Measurements from ENCODE around the gene FGF18. TPM values are rescaled to one million over a fixed set of nuclear protein-coding genes. Genes with fewer than 3 reads are reported as not detected.

FGF18 gene
- total RNA-seq, 3 donors from 2014 or later (not counting 1 experiment from before 2014, with no cell fraction given), result 0.16 to 0.25 (median 0.23) TPM

DNA sequence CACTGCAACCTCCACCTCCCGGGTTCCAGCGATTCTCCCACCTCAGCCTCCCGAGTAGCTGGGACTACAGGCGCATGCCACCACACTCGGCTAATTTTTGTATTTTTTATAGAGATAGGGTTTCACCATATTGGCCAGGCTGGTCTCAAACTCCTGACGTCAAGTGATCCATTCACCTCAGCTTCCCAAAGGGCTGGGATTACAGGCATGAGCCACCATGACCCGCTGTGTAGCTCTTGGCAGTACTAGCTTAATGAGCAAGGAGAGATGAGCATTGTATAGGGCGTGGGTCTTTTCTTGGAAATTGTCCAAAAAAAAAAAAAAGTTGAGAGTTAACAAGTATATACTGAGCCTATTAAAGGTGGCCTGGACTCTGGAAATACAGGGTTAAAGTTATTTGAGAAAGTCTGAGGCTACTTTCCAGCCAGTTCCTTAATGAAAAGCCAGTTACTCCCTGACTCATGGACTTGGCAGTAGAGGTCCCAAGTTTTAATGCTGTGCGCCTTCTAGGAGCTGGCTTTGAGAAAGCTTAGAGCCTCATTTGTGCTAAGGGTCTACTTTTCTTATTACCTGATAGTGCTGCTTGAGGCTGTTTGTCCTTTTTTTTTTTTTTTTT is 4.2 kb upstream of the FGF18 start:
- H3K27me3 ChIP-seq (ENCODE audit: control insufficient read depth, insufficient read depth, low read length), result peaks cover 5% of the 10 kb centered on the region
- H3K4me3 Mint-ChIP-seq, result no peak overlapping the region
- TF ChIP-seq, protein P1, sequence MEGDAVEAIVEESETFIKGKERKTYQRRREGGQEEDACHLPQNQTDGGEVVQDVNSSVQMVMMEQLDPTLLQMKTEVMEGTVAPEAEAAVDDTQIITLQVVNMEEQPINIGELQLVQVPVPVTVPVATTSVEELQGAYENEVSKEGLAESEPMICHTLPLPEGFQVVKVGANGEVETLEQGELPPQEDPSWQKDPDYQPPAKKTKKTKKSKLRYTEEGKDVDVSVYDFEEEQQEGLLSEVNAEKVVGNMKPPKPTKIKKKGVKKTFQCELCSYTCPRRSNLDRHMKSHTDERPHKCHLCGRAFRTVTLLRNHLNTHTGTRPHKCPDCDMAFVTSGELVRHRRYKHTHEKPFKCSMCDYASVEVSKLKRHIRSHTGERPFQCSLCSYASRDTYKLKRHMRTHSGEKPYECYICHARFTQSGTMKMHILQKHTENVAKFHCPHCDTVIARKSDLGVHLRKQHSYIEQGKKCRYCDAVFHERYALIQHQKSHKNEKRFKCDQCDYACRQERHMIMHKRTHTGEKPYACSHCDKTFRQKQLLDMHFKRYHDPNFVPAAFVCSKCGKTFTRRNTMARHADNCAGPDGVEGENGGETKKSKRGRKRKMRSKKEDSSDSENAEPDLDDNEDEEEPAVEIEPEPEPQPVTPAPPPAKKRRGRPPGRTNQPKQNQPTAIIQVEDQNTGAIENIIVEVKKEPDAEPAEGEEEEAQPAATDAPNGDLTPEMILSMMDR (IDR thresholded peaks at IDR 0.05), result no peak
- no peak for DNase-seq
- intact Hi-C loops (cut with micrococcal nuclease), result no loop called here
- 90% methylated on average over 9 of the region's 9 CpGs for WGBS (ENCODE audit: insufficient coverage)
- no peak overlapping the region for H3K27ac Mint-ChIP-seq
- H3K27ac ChIP-seq (ENCODE audit: low read length), result no peak overlapping the region
- peaks cover 12% of the 10 kb centered on the region for H3K4me1 ChIP-seq (ENCODE audit: control insufficient read depth, insufficient read depth, low read length)
- H3K36me3 Mint-ChIP-seq, result peaks cover 18% of the 10 kb centered on the region
- H3K27me3 Mint-ChIP-seq (ENCODE audit: low read depth in 2 of 2), result peaks cover 0 to 9% of the 10 kb centered on the region in 2 donors
- H3K36me3 ChIP-seq (ENCODE audit: control insufficient read depth, insufficient read depth, low read length), result peaks cover 28% of the 10 kb centered on the region
- peaks cover 6 to 11% of the 10 kb centered on the region in 2 donors for H3K4me1 Mint-ChIP-seq
- H3K4me3 ChIP-seq (ENCODE audit: low read length), result no peak overlapping the region
- ATAC-seq, result no peak
- H3K9me3 ChIP-seq (ENCODE audit: control insufficient read depth, insufficient read depth, low read length), result no peaks in the 10 kb centered on the region
- no peaks in the 10 kb centered on the region for H3K9me3 Mint-ChIP-seq

DNA sequence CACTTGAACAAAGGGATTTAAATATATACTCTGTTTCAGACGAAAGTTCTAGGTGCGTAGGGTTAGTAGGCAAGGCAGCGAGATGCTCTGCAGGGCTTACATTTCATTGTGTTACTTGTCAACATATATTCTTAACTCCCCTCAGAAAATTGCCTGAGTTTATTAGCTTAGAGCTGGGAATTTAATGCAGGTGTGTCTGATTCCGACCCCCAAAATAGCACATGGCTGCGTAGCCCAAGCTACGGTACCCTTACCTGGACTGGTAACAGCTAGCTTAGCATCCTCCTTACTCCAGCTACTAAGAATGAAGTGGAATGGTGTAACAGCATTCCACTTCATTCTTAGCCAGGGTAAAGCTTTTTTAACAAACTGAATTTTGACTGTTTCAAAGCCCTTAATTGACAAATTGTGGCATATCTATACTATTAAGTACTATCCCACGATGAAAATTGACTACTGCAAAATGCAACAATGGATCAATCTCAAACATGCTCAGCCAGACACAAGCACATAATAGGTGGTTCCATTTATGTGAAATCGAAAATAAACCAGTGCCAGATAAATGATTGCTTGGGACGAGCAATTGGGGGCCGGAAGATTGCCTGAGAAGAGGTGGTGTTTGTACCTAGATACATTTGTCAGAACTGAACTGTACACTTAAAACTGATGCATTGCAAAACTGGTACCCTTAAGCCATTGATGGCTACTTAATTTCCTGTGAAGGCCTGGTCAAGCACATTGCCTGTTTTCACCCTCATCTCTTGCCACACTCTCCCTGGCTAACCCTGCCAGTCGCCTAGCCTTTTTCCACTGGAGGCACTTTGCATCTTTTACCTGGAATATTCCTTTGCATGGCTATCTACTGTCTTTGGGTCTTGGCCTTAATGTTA is 3.0 kb upstream of the FGF18 start:
- Mint-ChIP-seq H3K27ac (no peak overlapping the region), H3K9me3 (no peaks in the 10 kb centered on the region), H3K4me3 (no peak overlapping the region), H3K4me1 (peaks cover 6 to 20% of the 10 kb centered on the region in 2 donors), H3K27me3 (ENCODE audit: low read depth in 2 of 2) (peaks cover 0 to 15% of the 10 kb centered on the region in 2 donors), H3K36me3 (peaks cover 18% of the 10 kb centered on the region)
- peaks cover 15% of the 10 kb centered on the region for H3K27me3 ChIP-seq (ENCODE audit: control insufficient read depth, insufficient read depth, low read length)
- H3K4me1 ChIP-seq (ENCODE audit: control insufficient read depth, insufficient read depth, low read length), result peaks cover 22% of the 10 kb centered on the region
- no peak for DNase-seq
- 96% methylated on average over 10 of the region's 11 CpGs for WGBS (ENCODE audit: insufficient coverage)
- ATAC-seq, result no peak
- intact Hi-C loops (cut with micrococcal nuclease), result no loop called here
- no peaks in the 10 kb centered on the region for H3K9me3 ChIP-seq (ENCODE audit: control insufficient read depth, insufficient read depth, low read length)
- peaks cover 20% of the 10 kb centered on the region for H3K36me3 ChIP-seq (ENCODE audit: control insufficient read depth, insufficient read depth, low read length)
- no peak overlapping the region for H3K27ac ChIP-seq (ENCODE audit: low read length)
- H3K4me3 ChIP-seq (ENCODE audit: low read length), result no peak overlapping the region
- TF ChIP-seq, protein P1 (IDR thresholded peaks at IDR 0.05), result no peak

DNA sequence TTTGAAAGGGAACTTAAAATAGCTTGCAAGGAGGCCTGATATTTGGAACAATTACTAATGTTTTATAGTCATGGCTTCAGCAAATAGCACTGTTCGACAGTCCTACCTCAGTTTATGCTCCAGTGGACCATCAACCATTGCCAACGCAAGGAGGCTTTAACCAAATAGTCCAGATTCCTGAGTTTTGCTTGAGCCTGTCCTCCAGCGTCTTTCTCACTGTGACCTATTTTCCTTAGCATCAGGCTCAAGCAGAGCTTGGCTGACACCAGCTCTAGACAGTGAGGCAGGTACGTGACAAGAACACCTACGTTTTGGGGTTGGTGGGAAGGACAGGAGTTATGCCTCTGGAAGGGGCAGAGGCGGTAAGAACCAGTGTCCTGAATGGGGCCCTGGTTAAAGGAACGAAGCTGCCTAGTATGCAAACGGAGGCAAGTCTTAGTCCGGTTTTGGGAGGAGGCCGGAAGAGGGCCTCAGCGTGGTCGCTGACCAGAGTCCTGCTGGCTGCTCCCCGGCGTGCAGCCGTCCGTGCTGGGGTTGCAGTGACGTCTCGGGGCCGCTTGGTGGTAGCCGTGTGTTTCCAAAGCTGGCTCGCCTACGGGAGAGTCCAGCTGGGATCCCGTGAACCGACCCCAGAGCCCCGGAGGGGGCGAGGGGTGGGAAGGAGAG is 998 bp upstream of the FGF18 start:
- peak; percentile 67 to 72 (median 71) for ATAC-seq
- DNase-seq, result peak; percentile 26 to 64
- H3K9me3 ChIP-seq (ENCODE audit: control insufficient read depth, insufficient read depth, low read length), result no peaks in the 10 kb centered on the region
- peaks cover 0 to 15% of the 10 kb centered on the region in 2 donors for H3K27me3 Mint-ChIP-seq (ENCODE audit: low read depth in 2 of 2)
- no peaks in the 10 kb centered on the region for H3K9me3 Mint-ChIP-seq
- peak overlapping the region; percentile 32 for H3K4me3 ChIP-seq (ENCODE audit: low read length)
- peak overlapping the region in 1 of 2 donors; percentile 20 for H3K27ac Mint-ChIP-seq
- no peaks in the 10 kb centered on the region for H3K36me3 Mint-ChIP-seq
- H3K27ac ChIP-seq (ENCODE audit: low read length), result no peak overlapping the region
- peaks cover 22% of the 10 kb centered on the region for H3K4me1 ChIP-seq (ENCODE audit: control insufficient read depth, insufficient read depth, low read length)
- peaks cover 6 to 20% of the 10 kb centered on the region in 2 donors for H3K4me1 Mint-ChIP-seq
- peaks cover 16% of the 10 kb centered on the region for H3K27me3 ChIP-seq (ENCODE audit: control insufficient read depth, insufficient read depth, low read length)
- intact Hi-C loops (cut with micrococcal nuclease), result loop anchor here (2.0 kb wide), 1 partner anchor 488 kb away; no protein-coding TSS in a partner anchor
- 15% methylated on average over 26 of the region's 26 CpGs for WGBS (ENCODE audit: insufficient coverage)
- H3K4me3 Mint-ChIP-seq, result peak overlapping the region; percentile 88
- TF ChIP-seq, protein P1 (IDR thresholded peaks at IDR 0.05), result peak; percentile 59
- peaks cover 2% of the 10 kb centered on the region for H3K36me3 ChIP-seq (ENCODE audit: control insufficient read depth, insufficient read depth, low read length)

Data from natural killer cell (primary cell).